CD4-positive, alpha-beta T cell treated with Interleukin-4 for 4 hours (primary cell): ENCODE results near the gene RAD51.
A peak's percentile ranks its signal among the peaks of the same experiment; 100 is the strongest.

Experiments
- DNase-seq: peaks from one replicate; pipeline ENCODE4 v3.0.0-alpha.2; 2020

The RAD51 gene

DNA sequence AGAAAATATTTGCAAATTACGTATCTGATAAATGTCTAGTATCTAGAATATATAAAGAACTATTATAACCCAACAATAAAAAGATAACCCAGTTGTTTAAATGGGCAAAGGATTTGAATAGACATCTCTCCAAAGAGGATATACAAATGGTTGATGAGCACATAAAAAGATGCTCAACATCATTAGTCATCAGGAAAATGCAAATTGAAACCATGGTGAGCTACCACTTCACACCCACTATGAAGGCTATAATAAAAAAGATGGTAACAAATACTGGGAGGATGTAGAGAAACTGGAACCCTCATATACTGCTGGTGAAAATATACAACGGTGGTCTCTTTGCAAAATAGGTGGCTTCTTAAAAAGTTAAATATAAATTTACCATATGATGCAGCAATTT, 28.0 kb downstream of the RAD51 start:
- DNase-seq = no peak

DNA sequence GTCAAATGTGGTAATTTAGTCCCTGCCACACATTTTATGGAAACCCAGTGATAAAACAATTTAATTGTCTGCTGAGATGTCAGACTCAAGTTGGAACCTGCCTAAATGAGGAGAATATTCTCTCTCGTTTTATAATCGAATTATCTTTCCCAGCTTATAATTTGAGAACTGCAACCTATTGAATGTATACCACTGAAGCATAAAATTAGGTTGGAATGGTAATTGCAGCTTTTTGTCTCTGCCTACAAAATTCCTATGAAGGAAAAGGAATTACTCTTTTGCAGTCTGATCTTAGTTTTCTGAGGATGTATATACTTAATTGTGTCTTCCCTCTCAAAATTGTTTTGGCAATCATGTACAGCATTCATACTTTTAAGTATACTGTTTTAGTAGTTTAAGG, 28.9 kb downstream of the RAD51 start:
- DNase-seq = no peak

DNA sequence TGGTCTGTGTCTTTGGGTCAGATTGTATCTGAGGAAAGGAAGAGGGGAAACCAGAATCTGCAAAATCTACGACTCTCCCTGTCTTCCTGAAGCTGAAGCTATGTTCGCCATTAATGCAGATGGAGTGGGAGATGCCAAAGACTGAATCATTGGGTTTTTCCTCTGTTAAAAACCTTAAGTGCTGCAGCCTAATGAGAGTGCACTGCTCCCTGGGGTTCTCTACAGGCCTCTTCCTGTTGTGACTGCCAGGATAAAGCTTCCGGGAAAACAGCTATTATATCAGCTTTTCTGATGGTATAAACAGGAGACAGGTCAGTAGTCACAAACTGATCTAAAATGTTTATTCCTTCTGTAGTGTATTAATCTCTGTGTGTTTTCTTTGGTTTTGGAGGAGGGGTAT, 36.1 kb downstream of the RAD51 start:
- DNase-seq = no peak

DNA sequence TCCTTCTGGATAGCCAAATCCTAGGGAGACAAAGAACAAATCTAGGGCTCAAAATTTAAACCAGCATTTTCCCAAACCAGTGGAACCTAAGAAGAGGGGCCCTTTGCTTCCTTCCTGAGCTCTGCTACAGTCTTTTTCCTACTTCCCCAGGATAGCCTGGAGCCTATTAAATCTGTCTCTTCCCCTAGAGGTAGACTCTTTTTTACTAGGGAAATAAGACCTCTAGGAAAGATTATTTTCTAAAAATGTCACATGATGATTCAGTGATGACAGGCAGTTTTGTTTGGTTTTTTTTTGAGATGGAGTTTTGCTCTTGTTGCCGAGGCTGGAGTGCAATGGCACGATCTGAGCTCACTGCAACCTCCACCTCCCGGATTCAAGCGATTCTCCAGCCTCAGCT, 41.6 kb downstream of the RAD51 start:
- DNase-seq = no peak

DNA sequence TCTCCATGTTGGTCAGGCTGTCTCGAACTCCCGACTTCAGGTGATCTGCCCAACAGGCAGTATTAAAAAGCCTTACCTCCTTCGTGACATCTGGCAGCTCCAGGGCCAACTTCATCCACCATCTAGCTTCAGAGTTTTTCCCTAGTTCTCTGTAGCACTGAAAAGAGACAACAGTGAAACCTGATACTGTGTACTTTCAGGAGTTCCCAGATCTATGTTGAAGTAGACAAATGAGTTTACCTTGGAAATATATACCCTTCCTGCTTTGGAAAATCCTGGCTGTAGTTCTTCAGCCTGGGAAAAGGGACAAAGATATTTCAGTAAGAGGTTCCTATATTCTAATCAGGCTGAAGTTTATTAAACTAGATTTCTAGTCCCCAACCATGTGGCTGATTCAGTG, 42.1 kb downstream of the RAD51 start:
- no peak for DNase-seq

DNA sequence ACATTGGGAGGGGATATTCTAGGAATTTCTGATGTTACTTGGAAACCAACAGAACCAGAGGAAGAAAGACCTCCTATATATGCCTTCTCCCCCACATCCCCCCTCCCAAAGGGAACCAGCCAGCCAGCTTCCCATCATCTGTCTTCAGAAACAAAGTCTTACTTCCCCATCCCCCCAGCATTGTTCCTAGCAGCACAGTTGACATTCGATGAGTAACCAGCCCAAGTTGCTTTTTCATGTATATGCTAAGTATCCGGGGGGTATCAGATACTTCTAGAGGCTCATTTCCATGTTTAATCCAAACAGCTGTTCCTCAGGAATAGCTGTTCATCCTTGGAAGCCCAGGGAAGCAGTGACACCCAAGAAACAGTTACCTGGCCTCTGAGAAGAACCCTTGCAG, 44.1 kb downstream of the RAD51 start:
- DNase-seq = no peak

DNA sequence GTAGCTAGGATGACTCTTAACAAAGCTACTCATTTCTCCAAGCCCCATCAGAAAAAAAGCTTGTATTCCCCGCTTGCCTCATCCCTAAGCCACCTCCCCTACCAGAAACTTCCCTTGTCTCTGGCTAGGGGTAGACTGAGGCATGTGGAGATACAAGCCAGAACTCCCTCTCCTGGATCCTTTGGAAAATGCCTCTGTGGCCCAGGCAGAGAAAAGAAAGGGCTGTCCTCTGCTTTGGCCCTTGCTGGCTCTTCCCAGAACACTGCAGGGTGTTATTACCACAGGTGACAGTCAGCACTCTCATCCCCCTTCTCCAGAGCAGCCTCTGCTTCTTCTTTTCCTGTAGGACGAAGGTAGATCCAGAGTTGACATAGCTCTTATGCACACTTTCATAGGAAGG, 44.9 kb downstream of the RAD51 start:
- DNase-seq = no peak

DNA sequence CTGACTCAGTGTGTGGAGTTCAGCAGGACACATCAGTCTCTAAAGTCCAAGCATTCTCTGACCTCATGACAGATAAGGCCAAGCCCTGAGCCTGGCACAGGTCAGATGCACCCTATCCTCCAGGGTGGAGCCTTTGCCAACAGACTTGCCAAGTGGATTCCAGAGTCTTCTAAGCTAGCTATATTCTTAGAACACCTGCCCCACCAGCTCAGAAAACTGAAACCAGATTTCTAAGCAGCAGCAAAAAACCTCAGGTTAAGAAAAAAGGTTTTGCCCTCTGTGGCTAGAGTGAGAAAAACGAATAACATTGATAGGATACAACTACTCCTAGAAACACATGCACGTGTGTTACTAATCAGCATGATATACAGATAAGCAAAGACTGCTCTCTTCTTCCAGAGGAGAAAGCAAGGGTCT, 48.5 kb downstream of the RAD51 start:
- no peak for DNase-seq

DNA sequence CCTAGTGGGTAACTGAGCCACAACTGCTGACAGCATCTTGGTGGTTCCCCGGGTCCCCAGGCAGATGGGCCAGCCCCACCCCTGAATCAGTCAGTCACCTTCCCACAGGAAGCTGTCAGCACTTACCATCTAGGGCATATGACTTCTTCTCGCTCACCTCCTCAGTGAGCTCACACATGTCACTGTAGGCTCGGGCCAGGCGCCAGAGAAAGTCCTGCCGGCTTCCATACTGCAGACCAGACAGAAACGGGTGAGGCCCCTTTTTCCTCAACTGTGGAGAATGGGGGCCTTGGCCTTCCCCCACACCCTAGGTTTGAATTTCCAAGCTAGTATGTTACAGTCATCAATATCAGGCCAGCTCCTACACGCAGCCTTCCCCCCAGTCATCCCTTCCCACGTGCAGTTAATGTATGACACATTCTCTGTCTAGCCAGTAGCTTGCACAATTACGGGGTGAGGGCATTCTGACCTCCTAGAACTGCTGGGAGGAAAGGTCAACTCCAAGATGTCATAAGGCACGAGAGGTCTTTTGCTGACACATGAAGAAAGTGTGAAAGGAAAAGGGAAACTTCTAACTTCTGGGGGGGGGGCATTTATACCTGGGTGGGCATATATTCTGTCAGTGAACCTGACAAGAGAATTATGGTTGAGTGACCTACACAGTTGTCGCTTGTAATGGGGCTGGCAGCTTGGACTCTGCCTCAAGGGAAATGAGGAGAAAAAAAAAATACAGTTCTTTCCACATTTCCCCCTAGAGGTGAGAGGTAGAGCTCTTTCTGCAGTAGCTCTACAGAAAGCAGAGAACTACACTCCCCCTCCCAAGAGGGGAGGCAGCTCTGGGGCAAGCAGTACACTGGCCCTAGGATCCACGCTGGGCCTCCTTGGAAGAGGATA, 49.2 kb downstream of the RAD51 start:
- peak; percentile 79 for DNase-seq

DNA sequence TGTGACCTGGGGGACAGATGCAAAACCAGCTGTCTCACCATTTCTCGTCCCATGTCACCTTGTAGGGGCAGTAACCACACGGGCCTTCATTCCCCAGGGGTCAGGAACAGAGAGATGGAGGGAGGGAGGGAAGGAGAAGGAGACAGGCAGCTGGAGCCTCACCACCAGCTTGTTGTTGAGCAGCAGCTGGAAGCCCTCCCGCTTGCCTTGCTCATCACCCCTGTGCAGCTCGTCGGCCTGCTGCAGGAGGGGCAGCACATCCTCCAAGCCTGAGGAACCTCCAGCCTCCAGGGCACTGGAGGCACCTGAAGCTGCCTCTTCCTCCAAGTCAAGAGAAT, 49.8 kb downstream of the RAD51 start:
- DNase-seq = no peak

DNA sequence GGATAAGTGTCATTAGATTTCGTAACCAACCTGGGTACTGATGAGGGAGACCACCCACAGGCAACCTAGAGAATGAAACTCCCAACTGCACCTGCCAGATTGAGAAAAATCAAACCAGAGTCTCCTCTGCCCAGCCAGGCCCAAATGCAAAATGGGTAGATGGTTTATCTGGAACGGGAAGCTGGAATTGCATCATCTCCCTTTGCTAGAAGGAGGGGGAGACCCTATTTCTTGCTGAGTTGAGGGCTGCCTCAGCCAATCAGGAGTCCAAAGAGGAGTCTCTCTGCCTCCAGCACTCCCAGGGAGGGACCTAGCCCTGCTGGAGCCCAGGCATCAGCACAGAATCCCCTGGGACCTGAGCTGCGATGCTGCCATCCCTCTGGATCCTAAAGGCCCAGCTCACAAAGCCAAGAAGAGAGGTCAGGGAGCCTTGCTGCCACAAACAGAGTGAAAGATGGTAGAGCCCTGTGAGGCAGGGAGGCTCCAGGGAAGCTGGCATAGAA, 52.0 kb downstream of the RAD51 start:
- no peak for DNase-seq

DNA sequence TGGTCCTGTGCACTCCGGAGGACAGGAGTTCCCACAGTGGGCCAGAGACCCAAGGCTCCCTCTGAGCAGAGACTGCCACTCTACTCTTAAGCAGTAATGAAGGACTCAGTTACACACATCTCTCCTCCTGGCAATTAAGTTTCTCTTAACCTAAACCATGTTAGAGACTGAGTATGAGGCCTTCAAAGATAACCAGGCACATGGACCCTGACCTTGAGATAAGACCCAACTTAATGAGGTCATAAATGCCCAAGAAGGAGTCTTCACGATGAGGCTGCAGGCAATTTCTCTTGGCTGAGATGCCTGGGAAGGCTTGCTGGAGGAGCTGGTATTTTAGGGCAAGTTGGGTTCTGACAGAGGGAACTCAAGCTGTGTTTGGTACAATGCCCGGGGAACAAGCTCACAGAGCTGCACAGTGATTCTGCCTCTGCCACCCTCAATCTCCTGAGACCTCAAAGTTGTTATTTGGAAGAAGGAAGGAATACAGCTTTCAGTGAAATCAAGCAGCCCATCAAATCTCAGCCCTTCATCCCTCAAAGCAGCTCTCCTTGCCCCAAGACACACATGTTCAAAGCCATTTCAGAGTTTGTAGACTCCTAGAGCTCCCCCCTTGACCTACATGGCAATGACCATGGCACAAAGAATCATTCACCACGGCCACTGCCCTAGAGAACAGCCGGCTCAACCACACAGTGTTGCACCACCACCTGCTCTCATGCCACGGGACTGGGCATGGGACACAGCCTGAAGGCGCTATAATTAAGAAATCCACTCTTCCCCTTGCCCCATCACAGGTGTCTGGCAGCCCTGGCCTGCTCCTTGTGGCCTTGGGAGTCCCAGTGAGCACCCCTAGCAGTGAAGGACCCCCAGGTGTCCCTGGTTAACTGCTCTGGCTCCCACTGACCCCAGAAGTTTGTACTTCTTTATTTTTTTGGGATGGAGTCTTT, 53.0 kb downstream of the RAD51 start:
- DNase-seq = no peak

DNA sequence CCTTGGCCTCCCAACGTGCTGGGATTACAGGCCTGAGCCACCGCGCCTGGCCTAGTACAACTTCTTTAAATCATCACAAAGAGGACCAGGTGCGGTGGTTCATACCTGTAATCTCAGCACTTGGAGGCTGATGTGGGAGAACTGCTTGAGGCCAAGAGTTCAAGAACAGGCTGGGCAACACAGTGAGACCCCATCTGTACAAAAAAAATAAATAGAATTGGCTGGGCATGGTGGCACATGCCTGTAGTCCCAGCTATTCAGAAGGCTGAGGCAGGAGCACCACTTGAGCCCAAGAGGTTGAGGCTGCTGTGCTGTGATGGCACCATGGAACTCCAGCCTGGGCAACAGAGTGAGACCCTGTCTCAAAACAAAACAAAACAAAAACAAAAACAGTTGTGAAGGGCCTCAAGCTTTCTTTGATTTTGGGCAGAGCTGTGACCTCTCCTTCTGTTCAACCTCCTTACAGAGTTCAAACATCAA, 54.2 kb downstream of the RAD51 start:
- no peak for DNase-seq

DNA sequence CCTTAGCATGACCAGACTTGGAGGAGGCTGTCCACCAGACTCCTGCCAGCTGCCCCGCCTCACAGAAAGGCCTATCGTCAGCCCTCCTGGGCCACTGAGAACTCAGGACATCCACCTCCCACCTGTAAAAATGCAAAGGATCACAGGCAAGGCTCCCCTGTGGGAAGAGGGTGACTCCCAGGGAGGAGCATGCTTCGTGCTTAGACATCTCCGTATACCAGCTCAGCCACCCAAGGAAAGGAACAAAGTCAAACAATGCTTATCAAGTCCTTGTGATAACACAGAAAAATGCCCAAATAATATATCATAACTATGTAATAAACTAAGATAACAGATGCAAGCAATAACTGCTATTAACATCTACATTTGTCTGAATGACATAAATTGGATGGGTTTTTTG, 55.9 kb downstream of the RAD51 start:
- no peak for DNase-seq

DNA sequence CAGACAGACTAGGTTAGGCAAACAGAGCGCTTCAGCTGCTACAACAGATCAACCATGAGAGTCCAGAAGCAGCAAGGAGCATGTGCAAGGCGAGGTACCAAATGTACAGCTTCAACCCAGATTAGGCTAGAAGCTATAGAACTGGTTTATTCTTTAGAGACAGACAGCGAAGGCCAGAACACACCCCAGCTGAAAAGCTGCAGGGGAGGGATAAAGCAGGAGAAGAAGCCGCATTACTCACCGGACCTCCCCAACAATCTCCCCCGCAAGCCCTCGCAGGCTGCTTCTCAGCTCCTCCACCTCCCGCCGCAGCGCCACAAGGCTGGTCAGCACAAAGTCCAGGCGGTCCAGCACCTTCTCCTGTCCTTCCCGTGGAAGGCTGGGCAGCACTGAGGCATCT, 56.8 kb downstream of the RAD51 start:
- no peak for DNase-seq

DNA sequence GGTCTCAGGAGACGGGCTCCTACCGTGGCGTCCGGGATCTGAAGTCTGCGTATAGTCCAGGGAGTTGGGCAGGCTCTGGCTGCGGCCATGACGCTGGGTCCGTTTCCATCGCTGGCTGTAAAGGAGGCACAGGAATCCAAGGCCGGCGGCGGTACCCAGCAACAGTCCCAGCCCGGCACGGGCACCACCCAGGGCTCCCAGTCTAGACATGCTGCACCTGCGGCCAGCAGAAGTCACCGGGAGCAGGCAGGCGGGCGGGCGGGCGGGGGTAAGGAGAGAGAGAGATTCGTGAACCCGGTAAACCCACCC, 59.6 kb downstream of the RAD51 start:
- DNase-seq = no peak

DNA sequence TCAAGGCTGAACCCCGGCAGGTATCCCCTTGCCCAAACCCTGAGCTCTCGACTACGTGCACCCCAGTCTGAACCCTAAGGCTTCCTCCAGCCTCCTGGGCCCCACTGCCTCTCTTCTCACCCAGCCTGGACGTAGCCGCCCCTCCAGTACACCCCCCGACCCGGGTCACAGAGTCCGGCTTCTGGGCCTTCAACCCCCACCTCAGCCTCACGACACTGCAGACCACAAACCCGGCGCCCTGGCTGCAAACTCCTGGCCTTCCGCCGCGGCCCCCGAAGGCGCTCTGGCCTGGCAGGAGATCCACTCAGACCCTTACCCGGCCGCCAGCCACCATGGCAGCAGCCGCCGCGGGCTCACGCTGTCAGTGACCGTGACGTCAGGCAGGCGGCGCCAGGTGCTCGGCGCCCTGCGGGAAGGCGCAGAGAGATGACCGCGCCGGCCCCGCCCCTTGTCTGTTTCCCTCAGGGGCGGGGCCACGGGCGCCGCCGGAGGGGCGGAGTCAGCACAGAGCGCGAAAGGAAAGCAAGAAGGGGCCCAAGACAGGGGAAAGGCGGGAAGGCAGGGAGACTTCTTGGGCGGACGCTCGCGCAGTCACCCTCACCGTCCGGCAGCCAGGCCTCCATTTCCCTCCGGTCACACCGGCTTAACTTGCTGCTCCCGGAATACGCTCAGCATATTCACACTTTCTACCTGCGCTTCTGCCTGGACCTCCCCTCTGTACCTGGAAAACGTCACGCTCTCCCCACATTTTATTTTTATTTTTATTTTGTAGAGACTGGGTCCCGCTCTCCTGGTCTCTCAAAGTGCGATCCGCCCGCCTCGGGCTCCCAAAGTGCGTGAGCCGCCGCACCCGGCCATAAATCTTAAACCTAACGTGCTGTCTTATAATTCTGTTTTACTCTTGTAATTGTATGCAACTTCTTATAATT, 60.2 kb downstream of the RAD51 start, which contains the start of gene RMDN3:
Gene RMDN3, minus strand, starts transcription at position 372 of the 929 bp plus-strand sequence. CDS start 471 bp downstream, outside the sequence.
- peak; percentile 87 for DNase-seq

DNA sequence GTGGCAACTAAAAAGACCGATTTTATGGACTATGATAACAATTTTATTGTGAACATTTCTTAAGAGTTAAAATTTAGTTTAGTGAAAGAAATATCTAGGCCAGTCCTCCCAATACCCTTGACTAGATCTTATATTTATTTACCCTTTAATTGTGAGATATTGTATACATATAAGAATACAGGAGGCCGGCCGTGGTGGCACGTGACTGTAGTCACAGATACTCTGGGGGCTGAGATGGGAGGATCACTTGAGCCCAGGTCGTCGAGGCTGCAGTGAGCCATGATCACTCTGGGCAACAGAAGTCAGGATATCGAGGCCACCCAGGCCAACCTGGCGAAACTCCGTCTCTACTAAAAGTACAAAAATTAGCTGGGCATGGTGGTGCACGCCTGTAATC, 60.8 kb downstream of the RAD51 start:
- DNase-seq = no peak

DNA sequence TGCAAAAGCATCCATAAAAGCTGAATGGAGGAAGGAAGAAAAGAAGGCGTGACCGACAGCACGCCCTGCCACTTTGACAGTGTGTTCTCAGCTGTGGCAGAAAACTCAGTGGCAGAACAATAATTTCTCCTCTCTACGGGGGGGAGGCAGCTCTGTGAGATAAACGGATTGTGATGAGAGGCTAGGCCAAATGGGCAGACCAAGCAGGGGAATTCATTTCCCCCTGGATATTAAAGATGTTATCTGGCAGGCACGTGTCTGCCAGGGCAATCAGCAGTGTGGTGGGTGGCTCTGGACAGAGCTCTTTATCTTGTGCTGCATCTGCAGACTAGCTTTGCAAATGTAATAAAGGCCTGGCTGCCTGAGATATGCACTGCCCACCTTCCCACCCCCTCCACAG, 62.0 kb downstream of the RAD51 start:
- no peak for DNase-seq

DNA sequence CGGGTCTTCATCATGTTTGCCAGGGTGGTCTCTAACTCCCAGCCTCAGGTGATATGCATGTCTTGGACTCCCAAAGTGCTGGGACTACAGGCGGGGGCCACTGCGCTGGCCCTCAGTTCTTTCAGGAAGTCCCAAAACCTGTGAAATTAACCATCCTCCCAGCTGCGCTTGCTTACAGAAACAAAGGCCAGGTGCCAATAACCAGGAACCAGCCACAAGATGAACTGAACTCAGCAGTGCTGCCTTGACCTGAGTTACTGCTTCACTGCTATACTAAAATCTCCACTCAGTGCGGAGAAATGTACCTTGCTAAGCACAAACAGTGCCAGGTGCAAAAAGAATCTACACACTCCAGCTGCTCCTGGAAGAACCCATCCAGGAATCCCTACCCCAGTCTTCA, 65.0 kb downstream of the RAD51 start:
- DNase-seq = no peak

DNA sequence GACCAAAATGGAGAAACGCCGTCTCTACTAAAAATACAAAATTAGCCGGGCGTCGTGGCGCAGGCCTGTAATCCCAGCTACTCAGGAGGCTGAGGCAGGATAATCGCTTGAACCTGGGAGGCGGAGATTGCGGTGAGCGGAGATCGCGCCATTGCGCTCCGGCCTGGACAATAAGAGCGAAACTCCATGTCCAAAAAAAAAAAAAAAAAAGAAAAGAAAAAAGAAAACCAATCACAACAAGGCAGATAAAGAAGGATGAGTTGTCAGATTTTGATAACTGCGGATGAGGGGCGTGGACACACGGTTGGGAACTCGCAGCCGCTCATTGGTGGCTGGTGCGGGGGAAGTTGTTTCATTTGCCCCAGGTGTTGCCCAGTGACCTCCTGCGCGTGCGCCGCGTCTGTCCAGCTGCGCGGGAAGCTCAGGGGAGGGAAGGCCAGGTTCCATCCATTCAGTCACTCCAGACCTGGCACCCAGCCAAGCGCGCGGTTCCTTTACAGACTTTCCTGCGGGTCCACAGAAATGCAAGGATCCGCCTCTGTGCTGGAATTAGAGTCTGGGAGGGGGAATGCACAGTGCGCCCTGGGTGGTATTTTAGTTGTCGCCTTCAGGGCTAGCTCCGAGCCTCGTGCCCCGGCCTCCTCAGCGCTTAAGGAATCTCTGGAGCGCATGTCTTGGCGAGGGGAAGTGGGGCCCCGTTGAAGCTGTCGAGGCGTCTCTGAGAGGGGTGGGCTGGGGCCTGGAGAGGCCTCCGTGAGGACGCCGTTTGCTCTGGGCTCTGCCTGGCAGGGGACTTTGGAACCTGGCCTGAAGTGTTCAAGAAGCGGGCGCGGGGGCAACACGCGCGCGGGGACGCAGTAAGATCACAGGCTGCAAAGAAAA, 68.2 kb downstream of the RAD51 start:
- DNase-seq = no peak
